Activated T-cell treated with anti-CD3 and anti-CD28 coated beads for 1 hour (primary cell): Measurements from ENCODE around the gene LAMC2.

Experiments used
- DNase-seq: peaks from one replicate; pipeline ENCODE4 v3.0.0-alpha.2; 2020; ENCODE audit warnings: low read depth

LAMC2 gene

GRCh38 chr1:183287191-183287675 is 101.2 kb downstream of the LAMC2 start:
- DNase-seq: no peak

GRCh38 chr1:183288583-183288982 is 102.5 kb downstream of the LAMC2 start:
- no peak for DNase-seq

- no peak for DNase-seq
These were observed 103.0 kb downstream of the LAMC2 start for GRCh38 chr1:183289051-183289496.

GRCh38 chr1:183290628-183291027 is 104.6 kb downstream of the LAMC2 start:
- no peak for DNase-seq

DNA sequence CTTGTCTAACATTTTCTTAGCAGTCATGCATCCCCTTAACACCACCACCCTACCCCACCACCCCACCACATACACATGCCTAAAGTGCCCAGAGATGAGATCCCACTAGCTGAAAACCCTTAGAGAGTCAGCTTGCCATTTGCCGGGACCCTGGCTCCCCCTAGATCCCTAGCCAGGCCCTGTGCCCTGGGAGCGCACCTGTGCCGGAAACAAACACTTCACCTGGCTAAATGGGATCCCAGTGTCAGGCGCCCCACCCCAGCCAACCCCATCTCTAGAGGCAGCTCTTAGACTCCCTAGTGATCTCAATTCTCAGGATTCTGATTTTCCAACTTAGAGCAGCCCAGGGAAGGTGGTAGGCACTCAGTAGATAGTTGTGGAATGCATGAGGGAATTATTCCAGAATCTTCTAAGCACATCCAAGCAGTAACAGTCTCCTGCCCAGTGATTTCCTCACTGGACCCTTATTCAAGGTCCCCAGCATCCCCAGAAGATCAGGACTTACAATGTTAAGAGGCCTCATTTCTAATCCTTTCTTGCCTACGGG is 105.2 kb downstream of the LAMC2 start:
- no peak for DNase-seq

GRCh38 chr1:183291802-183292514 is 105.9 kb downstream of the LAMC2 start:
- DNase-seq: no peak

- no peak for DNase-seq
These were observed 107.2 kb downstream of the LAMC2 start for GRCh38 chr1:183293241-183293640.

GRCh38 chr1:183293876-183294275 is 107.8 kb downstream of the LAMC2 start:
- DNase-seq: no peak
